ENCODE results near the gene JARID2. TPM values are rescaled to one million over a fixed set of nuclear protein-coding genes. Genes with fewer than 3 reads are reported as not detected.

JARID2 gene
- polyA plus RNA-seq, 1 donor from 2014 or later: 25.5 TPM

- Histone ChIP-seq H3K27me3 (ENCODE audit: insufficient read depth, low read depth, low read length) (no peaks in the 10 kb centered on the region), H4K20me1 (ENCODE audit: insufficient read depth) (no peaks in the 10 kb centered on the region), H3K27ac (ENCODE audit: low read length) (no peak overlapping the region), H3K9me3 (ENCODE audit: low read length) (no peaks in the 10 kb centered on the region), H3K9ac (ENCODE audit: low read length) (no peak overlapping the region), H3K9me2 (ENCODE audit: insufficient read depth, low read length) (no peaks in the 10 kb centered on the region), H3F3A (ENCODE audit: insufficient read depth, low read length, poor library complexity, severe bottlenecking) (no peaks in the 10 kb centered on the region), H2AFZ (ENCODE audit: low read depth, low read length) (no peak overlapping the region), H3K4me2 (ENCODE audit: low read length) (no peak overlapping the region), H3K79me2 (replicated peaks; ENCODE audit: insufficient read depth, low read length) (peaks cover 72% of the 10 kb centered on the region), H3K4me3 (ENCODE audit: low read length) (no peak overlapping the region), H3K36me3 (ENCODE audit: insufficient read depth, low read length) (peaks cover 7% of the 10 kb centered on the region)
- no peak for TF ChIP-seq TAF1 (IDR thresholded peaks at IDR 0.05; ENCODE audit: low read depth)
- no peak for TF ChIP-seq CTCF (IDR thresholded peaks at IDR 0.05; ENCODE audit: poor library complexity, severe bottlenecking)
- no peak for TF ChIP-seq EP300 (conservative IDR thresholded peaks at IDR 0.05; ENCODE audit: poor library complexity, severe bottlenecking)
- TF ChIP-seq EZH2 (IDR thresholded peaks at IDR 0.05; ENCODE audit: borderline replicate concordance, insufficient read depth, low read length, poor library complexity, severe bottlenecking): no peak
- TF ChIP-seq MXI1 (conservative IDR thresholded peaks at IDR 0.05; ENCODE audit: poor library complexity, severe bottlenecking): no peak
- TF ChIP-seq SMC3 (conservative IDR thresholded peaks at IDR 0.05; ENCODE audit: poor library complexity): no peak
- no peak for TF ChIP-seq RAD21 (conservative IDR thresholded peaks at IDR 0.05)
- no peak for TF ChIP-seq POLR2AphosphoS5 (IDR thresholded peaks at IDR 0.05)
- TF ChIP-seq, protein P1, sequence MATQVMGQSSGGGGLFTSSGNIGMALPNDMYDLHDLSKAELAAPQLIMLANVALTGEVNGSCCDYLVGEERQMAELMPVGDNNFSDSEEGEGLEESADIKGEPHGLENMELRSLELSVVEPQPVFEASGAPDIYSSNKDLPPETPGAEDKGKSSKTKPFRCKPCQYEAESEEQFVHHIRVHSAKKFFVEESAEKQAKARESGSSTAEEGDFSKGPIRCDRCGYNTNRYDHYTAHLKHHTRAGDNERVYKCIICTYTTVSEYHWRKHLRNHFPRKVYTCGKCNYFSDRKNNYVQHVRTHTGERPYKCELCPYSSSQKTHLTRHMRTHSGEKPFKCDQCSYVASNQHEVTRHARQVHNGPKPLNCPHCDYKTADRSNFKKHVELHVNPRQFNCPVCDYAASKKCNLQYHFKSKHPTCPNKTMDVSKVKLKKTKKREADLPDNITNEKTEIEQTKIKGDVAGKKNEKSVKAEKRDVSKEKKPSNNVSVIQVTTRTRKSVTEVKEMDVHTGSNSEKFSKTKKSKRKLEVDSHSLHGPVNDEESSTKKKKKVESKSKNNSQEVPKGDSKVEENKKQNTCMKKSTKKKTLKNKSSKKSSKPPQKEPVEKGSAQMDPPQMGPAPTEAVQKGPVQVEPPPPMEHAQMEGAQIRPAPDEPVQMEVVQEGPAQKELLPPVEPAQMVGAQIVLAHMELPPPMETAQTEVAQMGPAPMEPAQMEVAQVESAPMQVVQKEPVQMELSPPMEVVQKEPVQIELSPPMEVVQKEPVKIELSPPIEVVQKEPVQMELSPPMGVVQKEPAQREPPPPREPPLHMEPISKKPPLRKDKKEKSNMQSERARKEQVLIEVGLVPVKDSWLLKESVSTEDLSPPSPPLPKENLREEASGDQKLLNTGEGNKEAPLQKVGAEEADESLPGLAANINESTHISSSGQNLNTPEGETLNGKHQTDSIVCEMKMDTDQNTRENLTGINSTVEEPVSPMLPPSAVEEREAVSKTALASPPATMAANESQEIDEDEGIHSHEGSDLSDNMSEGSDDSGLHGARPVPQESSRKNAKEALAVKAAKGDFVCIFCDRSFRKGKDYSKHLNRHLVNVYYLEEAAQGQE (IDR thresholded peaks at IDR 0.05; ENCODE audit: borderline replicate concordance): no peak
Measured at GRCh38 chr6:15410752-15411151, 164.9 kb downstream of the JARID2 start.

DNA sequence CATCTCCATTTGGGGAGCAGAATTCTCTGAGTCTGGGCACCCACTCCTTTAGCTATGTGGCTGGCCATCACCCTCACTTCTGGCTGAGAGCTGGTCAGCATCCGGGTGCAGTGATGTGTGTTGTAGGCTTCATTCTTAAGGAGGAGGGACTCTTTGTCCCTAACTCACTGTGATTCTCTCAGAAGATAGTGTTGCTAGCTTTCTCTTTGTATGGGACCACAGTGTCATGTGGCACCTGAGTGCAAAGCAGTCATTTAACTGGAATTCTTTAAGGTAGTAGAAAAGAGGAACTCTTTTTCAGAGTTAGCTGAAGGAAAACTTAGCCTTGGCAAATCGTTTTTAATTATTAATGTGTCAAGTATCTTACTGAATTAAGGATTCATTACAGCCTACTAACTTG lies 165.9 kb downstream of the JARID2 start:
- Histone ChIP-seq H3K27ac (ENCODE audit: low read length) (no peak overlapping the region), H3K36me3 (ENCODE audit: insufficient read depth, low read length) (peaks cover 7% of the 10 kb centered on the region), H3K9me3 (ENCODE audit: low read length) (no peaks in the 10 kb centered on the region), H3K4me2 (ENCODE audit: low read length) (no peak overlapping the region), H3K79me2 (replicated peaks; ENCODE audit: insufficient read depth, low read length) (peaks cover 63% of the 10 kb centered on the region), H3F3A (ENCODE audit: insufficient read depth, low read length, poor library complexity, severe bottlenecking) (no peaks in the 10 kb centered on the region), H4K20me1 (ENCODE audit: insufficient read depth) (no peaks in the 10 kb centered on the region), H3K27me3 (ENCODE audit: insufficient read depth, low read depth, low read length) (no peaks in the 10 kb centered on the region), H3K9me2 (ENCODE audit: insufficient read depth, low read length) (no peaks in the 10 kb centered on the region), H3K9ac (ENCODE audit: low read length) (no peak overlapping the region), H3K4me3 (ENCODE audit: low read length) (no peak overlapping the region), H2AFZ (ENCODE audit: low read depth, low read length) (no peak overlapping the region)
- TF ChIP-seq POLR2AphosphoS5 (IDR thresholded peaks at IDR 0.05) (no peak), MXI1 (conservative IDR thresholded peaks at IDR 0.05; ENCODE audit: poor library complexity, severe bottlenecking) (no peak), SMC3 (conservative IDR thresholded peaks at IDR 0.05; ENCODE audit: poor library complexity) (no peak), RAD21 (conservative IDR thresholded peaks at IDR 0.05) (no peak), CTCF (IDR thresholded peaks at IDR 0.05; ENCODE audit: poor library complexity, severe bottlenecking) (no peak), EZH2 (IDR thresholded peaks at IDR 0.05; ENCODE audit: borderline replicate concordance, insufficient read depth, low read length, poor library complexity, severe bottlenecking) (no peak)
- TF ChIP-seq, protein P1 (IDR thresholded peaks at IDR 0.05; ENCODE audit: borderline replicate concordance): no peak
